ENCODE data around the gene ZFX.

The ZFX gene

GRCh38 chrX:24201216-24201615, 51.7 kb downstream of the ZFX start:
- DNase-seq (ENCODE audit: low spot score): no peak

- no peak for DNase-seq (ENCODE audit: low spot score)
These were observed 53.0 kb downstream of the ZFX start for GRCh38 chrX:24202465-24203031.

GRCh38 chrX:24203072-24203808, 53.7 kb downstream of the ZFX start:
- no peak for DNase-seq (ENCODE audit: low spot score)

- no peak for DNase-seq (ENCODE audit: low spot score)
These were observed 54.8 kb downstream of the ZFX start for GRCh38 chrX:24204331-24204730.

GRCh38 chrX:24204958-24205357, 55.4 kb downstream of the ZFX start:
- no peak for DNase-seq (ENCODE audit: low spot score)

- no peak for DNase-seq (ENCODE audit: low spot score)
These were observed 58.3 kb downstream of the ZFX start for GRCh38 chrX:24207826-24208225.

GRCh38 chrX:24208496-24209240, 59.1 kb downstream of the ZFX start:
- no peak for DNase-seq (ENCODE audit: low spot score)

- DNase-seq (ENCODE audit: low spot score): no peak
These were observed 60.7 kb downstream of the ZFX start for GRCh38 chrX:24210190-24210589.

GRCh38 chrX:24214568-24214967, 65.0 kb downstream of the ZFX start:
- DNase-seq (ENCODE audit: low spot score): no peak

- DNase-seq (ENCODE audit: low spot score): no peak
These were observed 65.7 kb downstream of the ZFX start for GRCh38 chrX:24215272-24215671.

GRCh38 chrX:24216037-24216436, 66.5 kb downstream of the ZFX start:
- no peak for DNase-seq (ENCODE audit: low spot score)

- DNase-seq (ENCODE audit: low spot score): no peak
These were observed 67.3 kb downstream of the ZFX start for GRCh38 chrX:24216827-24217226.

GRCh38 chrX:24219320-24219719, 69.8 kb downstream of the ZFX start:
- DNase-seq (ENCODE audit: low spot score): no peak

GRCh38 chrX:24221872-24222271, 72.3 kb downstream of the ZFX start:
- no peak for DNase-seq (ENCODE audit: low spot score)

GRCh38 chrX:24225265-24225664, 75.7 kb downstream of the ZFX start:
- no peak for DNase-seq (ENCODE audit: low spot score)

GRCh38 chrX:24226176-24226575, 76.6 kb downstream of the ZFX start:
- no peak for DNase-seq (ENCODE audit: low spot score)

GRCh38 chrX:24228596-24228995, 79.1 kb downstream of the ZFX start:
- no peak for DNase-seq (ENCODE audit: low spot score)

- DNase-seq (ENCODE audit: low spot score): no peak
These were observed 79.9 kb downstream of the ZFX start for GRCh38 chrX:24229400-24229879.

- DNase-seq (ENCODE audit: low spot score): no peak
These were observed 80.4 kb downstream of the ZFX start for GRCh38 chrX:24229976-24230375.

GRCh38 chrX:24231131-24231540, 81.6 kb downstream of the ZFX start:
- DNase-seq (ENCODE audit: low spot score): no peak

GRCh38 chrX:24231641-24232179, 82.2 kb downstream of the ZFX start:
- DNase-seq (ENCODE audit: low spot score): no peak

- no peak for DNase-seq (ENCODE audit: low spot score)
These were observed 83.3 kb downstream of the ZFX start for GRCh38 chrX:24232796-24233195.

All from activated CD4-positive, alpha-beta T cell treated with anti-CD3 and anti-CD28 coated beads, Interleukin-2, Interleukin-4, amounts not matched to agents 100 ng/mL and 50 ng/mL, durations not matched to agents 16 hours and 8 hours (primary cell).